ENCODE measurements around the gene OR2F2.

The OR2F2 gene

DNA sequence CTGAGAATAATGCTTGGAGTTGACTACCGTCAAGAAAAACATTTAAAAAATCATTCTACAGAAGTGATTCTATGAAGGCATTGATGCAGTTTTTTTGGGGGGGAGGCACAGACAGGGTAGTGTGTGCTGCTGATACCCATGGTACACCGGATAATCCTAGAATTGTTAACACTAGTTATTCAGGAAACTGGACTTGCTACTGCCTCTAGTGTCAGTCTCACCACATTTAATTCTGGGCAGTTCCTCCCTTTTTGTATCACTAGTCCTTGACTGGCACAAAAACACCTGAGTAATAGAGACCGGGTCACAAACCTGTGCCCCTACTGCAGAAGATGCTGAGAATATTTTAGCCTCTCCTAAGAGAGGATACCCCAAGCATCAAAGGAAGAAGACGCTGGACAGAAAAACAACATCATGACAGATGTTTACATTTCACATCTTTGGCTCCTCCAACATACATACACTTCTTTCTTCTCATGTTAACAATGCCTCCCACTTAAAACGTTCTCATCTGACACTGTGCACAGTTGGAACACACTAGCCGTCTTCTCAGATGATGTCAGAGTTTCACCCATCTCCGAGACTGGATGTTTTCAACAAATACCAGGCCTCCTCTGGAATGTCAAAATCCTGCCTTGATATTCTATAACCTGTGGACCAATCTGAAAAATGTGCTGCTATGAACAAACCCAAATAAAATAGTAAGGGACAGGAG is 19.9 kb upstream of the OR2F2 start:
- no peak for DNase-seq

DNA sequence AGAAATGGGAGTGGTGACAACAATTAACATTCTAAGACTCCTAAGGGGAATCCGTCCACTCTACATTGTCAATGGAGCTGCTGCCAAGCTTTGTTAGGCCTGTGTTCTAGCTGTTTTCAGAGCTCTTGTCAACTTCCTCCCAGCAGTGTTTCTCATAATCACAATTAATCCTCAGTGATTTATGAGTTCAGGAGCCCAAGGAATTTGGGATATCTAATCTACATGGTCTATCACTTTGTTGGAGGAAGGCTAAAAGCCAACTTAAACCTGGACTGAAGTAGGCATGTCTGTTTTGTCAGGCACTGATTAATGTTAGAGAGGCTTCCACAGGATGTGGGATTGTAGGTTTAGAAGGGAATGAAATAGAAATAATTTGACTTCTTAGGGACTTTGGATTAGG is 10.2 kb upstream of the OR2F2 start:
- DNase-seq = no peak

DNA sequence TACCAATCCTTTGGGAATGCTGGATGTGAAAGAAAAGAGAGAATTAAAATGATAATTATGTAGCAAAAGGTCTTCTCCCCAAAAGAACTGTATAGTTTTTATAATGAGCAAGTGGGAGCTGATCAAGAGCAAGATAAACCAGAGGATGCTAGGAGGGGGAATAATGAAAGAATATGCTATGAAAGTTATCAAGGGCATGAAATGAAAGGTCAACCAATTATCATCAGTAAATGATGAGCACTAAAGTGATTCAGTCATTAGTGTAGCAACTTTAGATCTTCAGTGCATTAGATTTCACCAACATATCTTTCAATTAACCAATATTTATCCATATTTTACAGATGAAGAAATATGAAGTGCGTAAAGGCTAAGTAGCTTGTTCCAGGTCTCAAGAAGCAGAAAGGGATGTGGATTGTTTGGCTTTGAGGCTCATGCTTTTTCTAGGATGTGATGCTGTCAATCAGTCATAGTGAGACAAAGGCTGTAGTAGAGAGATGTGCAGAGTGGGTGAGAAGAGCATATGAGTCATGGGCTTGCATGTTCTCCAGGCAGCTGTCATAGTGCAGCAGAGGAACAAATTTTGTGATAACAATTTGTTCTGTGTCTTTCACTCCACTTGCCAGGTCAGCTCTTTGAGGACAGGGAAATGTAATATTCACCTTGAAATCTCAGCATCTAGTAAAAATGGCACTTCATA is 5.7 kb upstream of the OR2F2 start:
- peak; percentile 74 for DNase-seq

DNA sequence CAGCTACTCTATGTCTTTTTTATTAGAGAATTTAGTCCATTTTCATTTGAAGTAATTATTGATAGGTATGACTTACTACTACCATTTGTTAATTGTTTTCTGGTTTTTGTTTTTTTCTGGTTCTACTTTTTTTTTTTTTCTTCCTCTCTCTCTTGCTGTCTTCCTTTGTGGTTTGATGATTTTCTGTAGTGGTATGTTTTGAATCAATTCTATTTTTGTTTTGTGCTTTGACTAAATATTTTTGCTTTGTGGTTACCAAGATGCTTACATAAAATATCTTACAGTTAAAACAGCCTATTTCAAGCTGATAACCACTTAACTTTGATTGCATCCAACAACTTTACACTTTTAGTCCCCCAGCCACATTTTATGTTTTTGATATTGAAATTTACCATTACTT is 3.3 kb upstream of the OR2F2 start:
- DNase-seq = peak; percentile 23

DNA sequence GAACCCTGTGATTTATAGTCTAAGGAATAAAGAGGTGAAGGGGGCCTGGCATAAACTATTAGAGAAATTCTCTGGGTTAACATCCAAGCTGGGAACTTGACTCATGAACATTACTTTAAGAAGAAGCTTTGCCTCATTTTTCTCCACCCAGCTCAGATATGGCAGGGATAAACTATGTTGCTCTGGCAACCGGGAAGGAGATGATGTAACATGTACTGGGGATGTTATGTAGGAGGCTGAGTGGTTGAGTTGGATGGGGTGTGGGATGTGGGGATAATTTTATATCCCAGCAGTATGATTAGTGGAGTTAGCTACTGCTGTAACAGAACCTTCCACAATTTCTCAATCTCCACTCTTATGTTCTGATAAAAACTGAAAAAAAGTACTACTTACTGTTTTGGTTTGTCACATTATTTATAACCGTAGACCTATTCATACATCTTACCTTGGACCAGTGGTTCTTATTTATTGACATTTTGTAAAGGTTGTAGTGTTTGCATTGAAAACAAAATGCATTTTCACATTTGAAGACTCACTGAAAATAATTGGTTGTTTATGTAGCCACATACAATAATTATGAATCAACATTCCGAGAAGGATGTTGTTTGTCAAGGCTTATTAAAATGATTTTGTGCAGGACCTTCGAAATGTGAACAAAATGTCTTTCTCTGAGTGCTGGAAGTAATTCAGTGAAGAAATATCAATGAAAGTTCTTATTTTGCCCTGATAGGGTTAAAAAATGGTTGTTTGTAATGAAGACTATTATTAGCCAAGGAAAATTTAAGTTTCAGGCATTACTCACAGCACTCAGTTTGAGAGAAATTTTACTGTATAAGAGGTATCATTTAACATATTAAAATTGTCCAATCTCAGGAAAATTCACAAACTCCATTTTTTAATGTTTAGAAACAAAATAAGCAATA is 1.3 kb downstream of the OR2F2 start:
- DNase-seq = no peak

DNA sequence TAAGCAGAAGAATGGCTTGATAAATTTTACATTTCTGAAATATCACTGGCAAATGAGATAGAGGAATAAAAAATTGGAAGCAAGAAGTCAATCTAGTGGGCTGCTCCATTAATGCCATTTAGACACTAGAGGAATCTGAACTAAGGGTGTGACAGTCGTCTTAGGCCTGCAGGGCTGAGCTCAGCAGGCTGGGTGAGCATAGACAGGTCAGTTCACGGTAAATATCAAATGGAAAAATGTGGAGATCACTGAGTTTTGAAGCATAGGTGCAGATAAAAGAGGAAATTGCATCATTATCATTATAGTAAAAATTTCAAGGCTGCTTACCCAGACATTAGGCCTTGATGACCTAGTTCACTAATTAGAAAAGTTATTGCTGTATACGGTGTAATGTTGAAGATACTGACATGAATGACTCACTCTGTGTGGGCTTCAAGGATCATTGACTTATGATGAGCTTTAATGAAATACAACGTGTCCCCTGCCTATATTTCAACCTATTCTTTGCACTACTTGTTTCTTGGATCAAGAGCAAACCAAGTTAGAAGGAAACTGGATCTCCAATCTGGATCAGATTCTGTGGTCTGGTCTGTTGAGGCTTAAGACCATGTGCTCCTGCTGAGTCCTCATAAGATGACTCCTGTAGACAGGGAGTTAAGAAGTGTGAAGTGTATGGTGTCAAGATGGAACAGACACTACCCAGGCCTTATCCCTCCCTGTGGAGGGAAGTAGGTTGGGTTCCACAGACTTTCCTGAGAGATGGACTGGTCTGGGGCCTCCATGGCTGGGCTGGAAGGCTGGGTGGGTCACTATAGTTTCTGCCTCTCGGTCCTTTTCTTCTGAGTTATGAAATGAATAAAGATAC is 3.6 kb downstream of the OR2F2 start:
- no peak for DNase-seq

DNA sequence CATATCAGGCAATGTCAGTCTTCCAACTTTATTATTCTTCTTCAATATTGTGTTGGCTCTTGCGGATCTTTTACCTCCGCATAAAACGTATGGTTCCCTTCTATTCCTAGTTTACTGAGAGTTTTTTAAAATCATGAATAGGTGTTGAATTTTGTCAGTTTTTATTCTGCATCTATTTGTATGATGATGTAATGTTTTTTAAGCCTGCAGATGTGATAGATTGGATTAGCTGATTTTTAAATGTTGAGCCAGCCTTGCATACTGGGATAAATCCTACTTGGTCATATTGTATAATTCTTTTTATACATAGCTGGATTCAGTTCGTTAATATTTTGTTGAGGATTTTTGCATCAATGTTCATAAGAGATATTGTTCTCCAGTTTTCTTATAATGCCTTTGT is 10.4 kb downstream of the OR2F2 start:
- DNase-seq = no peak

DNA sequence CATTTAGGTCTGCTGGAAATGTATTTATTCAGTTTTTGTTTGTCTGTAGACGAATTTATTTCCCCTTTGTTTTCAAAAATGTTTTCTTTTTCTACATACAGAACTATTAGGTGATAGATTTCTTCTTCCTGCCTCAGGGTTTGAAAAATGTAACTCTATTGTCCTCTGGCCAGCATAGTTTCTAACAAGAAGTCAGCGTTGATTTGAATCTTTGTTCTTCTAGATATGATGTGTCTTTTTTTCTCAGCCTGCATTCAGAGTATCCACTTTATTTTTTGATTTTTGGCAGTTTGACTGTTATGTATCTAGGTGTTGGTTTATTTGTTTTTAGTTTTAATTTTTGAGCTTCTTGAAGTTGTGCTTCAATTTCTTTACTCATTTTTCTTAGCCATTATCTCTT is 12.1 kb downstream of the OR2F2 start:
- DNase-seq = no peak

DNA sequence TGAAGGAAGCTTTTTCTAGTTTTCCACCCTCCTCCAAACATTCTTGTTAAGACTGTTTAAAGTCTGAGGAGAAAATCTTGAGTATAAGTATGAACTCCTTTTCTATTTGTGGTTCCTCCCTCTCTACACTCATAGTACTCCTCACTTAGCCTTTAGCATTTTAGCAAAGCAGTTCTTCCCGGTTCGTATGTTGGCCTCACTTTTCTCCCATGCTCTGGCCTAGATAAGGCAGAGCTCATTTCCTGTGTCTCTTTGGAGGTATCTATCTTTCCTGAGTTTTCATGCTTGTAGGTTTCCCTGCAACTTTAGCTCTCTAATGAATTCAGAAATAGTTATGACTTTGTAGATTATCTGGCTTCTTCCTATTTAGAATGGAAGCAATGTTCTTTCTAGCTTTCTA is 13.7 kb downstream of the OR2F2 start:
- no peak for DNase-seq

DNA sequence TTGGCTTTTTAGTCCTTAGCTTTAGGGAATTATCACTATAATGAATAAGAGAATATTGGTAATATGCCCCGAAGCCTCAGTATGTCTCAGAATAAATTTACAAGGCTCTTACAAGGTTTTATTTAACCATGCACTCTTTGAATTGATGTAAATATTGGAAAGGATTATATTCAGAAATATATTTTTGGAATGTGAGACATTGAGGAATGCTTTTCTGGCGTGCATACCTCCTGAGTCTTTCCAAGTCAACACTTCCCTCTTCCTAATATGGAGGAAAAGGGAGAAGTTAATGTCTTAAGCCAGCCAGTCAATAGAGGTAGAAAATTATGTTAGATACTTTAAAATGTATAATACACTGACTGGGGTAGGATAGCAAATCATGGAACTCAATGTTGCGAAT is 18.4 kb downstream of the OR2F2 start:
- DNase-seq = no peak

DNA sequence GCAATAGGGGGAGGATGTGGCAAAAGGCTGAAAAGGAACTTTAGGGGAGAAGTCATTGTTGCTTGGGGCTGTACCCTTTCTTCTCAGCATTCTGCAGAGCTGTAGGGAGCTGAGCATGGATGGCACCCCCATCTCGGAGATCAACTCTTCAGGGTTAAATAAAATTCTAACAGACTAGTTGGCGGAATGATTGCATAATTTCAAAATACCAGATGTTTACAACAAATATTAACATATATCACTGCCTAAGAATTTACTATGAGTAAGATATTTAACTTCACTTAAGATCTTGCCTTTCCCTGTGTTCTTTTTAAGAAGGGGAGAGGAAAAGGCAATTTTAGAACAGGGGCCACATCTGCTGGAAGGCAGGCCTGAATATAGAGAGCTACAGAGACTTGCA is 19.1 kb downstream of the OR2F2 start:
- no peak for DNase-seq

DNA sequence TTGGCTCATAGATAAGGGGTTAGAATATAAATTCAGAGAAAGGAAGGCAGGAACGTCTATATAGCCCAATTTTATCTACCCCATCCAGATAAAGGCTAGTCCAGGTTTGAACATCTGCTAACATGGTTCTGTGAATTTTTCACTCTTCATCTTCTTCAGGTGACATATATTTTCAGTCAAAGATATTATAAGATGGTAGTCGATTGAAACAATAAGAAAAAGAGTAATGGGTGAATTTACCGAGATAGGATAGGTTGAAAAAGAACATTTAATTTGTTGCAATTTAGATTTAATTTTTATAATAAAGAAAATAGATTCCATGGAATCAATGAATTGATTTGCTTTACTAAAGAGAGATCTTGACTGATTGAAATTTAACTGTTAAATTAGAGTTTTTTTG is 19.5 kb downstream of the OR2F2 start, which contains the start of gene OR2F1:
TSS of gene OR2F1 (plus strand) at position 301 of the 400 bp plus-strand sequence. CDS start 5,127 bp downstream, outside the sequence.
- no peak for DNase-seq

DNA sequence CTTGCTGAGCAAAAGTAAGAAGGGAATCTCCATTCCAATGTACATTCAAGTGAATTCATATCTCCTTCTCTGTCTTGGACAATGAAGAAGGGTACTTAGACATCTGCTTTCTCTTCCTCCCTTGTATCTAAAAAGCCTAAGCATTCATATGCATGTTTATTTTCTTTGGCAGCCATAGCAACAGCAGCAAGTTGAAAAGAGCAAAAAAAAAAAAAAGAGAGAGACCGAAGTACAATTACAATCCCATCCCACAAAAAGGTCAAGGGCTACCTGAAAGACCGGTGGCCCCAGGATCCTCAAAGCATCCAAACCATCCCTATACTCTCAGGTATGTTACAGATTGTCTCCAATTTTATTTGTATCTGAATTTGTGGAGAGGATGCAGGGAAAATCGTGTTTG is 23.7 kb downstream of the OR2F2 start:
- no peak for DNase-seq

DNA sequence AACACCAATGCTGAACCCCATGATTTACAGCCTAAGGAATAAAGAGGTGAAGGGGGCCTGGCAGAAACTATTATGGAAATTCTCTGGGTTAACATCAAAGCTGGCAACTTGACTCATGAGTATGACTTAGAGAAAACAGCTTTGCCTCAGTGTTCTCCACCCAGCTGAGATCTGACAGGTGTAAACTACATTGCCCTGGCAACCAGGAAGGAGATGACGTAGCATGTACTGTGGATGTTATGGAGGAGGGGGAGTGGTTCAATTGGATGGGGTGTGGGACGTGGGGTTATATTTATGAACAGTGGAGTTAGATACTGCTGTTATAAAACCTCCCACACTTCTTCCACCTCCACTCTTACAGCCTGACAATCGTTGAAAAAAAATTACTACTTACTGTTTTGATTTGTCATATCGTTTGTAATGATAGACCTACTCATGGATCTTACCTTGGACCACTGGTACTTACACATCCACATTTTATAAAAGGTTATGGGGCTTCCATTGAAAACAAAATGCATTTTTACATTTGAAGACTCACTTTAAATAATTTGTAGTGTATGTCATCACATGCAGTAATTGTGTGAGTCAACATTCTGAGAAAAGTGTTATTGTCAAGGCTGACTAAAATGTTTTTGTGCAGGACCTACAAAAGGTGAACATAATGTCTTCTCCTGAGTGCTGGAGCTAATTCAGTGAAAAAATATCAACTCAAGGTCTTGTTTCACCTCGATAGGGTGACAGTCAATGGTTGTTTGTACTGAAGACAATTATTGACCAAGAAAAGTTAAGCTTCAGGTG is 26.0 kb downstream of the OR2F2 start:
- no peak for DNase-seq

DNA sequence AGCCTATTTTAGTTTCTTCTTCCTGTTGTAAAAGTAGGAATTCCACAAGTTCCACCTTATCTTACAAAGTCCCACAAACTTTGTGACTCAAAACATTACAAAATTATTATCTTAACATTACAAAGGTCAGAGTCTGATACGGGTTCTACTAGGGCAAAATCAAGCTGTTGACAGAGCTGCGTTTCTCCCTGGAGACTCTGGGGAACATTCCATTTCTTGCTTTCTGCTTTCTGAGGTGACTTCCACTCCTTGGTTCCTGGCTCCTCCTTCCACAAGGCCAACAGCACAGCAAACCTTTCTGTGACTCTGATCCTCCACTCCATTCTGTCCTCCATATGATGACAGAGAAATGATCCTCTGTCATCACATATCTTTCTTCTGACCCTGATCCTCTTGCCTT is 30.2 kb downstream of the OR2F2 start:
- DNase-seq = no peak

DNA sequence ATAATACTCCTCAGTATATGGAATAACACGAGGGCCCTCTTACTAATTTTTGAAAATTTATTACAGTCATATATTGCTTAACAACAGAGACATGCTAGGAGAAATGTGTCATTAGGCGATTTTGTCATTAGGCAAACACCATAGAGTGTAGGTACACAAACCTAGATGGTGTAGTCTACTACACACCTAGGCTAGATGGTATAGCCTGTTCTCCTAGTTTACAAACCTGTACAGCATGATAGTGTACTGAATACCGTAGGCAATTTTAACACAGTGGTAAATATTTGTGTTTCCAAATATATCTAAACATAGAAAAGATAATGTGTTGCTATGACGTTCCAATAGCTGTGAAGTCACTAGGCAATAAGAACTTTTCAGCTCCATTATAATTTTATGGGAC is 32.4 kb downstream of the OR2F2 start:
- no peak for DNase-seq

DNA sequence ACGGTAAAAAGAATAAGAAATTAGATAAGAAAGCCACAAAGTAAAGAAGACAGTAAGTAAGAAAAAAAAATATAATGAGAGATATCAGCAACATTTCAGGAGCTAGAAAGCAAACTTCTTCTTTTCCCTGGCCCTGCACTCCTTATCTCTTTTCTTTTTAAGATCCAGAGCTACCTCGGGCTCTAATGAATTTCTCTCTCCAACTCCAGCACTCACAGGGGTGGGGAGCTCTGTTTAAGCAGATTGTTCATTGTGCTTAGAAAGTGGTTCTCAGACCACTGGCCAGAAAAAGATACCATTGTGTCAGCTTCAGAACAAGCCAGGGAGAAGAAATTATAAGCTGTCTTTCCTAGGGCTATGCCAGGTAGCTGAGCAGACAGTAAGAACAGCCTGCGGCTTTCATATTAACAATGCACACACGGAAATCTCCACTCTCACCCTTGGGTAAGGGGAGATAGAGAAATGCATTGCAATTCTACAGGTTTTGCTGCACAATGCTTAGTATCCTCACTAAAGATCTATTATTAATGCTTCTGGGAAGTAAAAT is 38.9 kb downstream of the OR2F2 start:
- DNase-seq = no peak

DNA sequence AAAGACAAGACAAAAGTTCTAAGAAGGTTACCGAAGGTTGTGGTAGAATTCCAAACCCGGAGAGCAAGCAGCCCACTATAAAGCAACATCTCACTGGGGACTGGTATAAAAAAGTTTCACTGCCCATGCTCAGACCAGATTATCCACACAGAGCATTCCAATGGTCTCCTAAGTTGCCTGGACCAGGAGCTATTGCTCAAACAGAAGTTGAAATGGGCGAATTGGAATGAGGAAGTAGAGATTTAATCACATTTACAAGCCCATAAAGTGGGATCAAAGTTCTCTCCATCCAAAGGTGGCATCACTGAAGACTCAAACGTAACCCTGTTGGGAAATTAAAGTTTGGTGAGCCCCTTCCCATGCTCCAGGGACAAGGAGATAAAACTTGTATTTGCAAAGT is 39.4 kb downstream of the OR2F2 start:
- no peak for DNase-seq

DNA sequence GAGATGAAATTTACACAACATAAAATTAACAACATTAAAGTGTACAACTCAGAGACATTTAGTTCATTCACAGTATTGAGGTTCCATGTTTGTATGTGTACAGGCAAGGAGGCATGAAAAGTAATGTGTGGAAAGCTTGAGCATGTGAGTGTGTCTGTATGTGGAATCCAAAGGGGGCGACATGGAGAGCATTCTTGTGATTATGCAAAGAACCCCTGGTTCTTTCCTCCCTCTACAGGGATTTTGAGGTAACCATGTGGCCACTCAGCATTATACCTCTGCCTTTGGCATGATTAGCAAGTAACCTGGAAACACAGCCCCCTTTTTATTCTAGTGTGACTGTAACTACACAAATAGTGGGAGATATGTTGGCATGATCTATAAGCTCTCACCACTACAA is 40.6 kb downstream of the OR2F2 start:
- no peak for DNase-seq

DNA sequence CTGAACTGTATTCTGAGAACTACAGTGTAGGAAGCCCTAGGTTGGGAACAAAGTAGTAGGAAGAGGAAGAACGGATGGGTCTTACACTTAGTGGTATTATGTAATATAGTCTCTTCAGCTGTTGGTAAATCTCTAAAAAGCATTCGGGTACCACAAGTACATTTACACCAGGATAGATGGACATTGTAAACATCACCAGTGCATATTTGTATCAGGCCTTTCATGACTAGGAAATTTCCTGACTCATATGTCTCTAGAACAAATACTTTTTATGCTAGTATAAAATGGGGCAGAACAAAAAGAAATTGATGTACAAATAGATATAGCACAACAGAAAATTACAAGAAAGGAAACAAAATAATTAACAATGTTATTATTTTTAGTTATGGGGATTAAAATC is 43.6 kb downstream of the OR2F2 start:
- DNase-seq = no peak

DNA sequence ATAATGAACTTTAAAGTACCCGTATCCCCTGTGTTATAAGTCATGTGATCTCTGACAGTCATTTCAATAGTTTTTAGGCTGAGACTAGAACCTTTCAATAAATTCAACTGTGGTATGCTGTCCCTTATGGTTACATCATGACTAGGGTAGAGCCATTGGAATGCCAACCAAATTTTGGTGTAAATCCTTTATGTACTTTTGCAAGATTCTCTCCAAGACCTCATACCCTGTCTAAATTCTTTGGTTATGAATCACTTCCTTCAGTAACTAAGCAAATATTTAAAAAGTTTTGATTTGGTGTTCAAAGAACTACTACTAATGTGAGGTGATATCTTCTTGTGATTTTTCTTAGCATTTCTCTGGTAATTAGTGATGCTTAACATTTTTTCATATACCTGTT is 44.3 kb downstream of the OR2F2 start:
- DNase-seq = no peak

DNA sequence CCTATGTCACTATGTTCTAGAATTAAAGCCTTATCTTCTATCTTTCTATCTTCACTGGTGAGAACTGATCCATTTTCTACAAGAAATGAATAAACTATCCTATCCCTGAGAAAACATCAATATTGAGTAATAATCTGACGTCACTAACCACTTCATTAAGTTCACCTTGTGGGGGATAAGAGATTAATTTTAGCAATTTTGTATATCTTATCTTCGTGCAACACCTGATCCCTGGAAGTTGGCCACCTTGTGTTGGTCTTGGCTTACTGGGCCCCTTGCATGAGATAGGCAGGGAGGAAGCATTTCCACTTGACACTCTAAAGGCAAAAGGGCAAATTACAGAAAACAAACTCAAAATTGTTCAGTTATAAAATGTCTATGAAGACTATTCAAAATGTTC is 45.0 kb downstream of the OR2F2 start:
- DNase-seq = no peak

All from activated CD4-positive, alpha-beta T cell treated with anti-CD3 and anti-CD28 coated beads, Interleukin-2, amount 50 U/mL, for 16 hours (primary cell).